NCI-H1694 (cell line): ENCODE results near the gene SPPL3.

Experiments used
- DNase-seq: peaks from one replicate; lab custom pipeline; 2025; lab: John Stamatoyannopoulos, UW

SPPL3 gene

DNA sequence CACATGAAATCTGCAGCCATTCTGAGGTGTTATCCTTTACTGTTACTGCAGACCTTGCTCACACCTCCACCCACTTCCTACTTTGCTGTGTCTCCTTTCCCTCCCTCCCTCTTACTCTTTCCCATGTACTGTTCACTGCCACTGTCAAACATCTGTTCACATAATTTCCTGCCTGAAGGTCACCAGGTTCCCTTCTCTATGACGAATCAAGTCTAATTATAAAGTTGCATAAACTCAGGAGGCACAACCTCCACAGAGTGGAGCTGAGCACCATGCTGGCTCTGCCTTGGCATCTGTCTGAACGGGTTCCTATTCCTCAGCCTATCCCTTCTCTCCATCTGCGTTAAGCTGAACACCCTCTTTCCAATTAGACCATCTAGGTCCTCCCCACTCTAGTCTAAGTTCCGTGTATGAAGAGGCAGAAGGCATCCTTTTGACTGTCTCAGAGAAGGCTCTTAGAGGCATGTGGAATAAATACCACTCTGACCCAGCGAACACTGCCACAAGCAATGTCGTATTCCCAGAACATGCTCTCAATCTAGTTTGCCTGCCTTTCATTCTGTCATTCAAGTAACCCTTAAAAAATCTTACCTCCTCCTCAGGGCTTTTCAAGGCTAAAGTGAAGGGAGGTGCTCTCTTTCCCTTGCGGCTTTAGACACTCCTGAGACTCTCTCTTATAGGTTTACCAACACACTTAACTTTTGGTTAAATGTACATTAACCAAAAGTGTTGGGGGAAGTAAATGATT is 129.8 kb downstream of the SPPL3 start:
- DNase-seq: no peak

DNA sequence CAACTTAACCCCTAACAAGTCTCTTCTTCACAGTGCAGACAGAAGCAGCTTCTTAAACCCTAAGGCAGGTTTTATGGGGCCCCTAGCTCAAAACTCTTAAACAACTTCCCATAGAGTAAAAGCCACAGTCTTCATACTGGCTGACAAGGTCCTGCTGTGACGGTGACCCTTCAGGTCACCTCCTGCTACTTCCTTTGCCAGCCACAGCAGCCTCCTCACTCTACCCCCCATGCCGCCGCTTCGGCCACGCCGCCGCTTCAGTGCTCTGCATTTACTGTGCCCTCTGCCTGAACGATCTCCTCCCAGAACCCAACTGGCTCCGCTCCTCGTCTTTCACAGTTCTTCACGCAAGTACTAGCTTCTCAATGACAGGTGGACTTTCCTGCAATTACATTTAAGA is 133.1 kb downstream of the SPPL3 start:
- no peak for DNase-seq

DNA sequence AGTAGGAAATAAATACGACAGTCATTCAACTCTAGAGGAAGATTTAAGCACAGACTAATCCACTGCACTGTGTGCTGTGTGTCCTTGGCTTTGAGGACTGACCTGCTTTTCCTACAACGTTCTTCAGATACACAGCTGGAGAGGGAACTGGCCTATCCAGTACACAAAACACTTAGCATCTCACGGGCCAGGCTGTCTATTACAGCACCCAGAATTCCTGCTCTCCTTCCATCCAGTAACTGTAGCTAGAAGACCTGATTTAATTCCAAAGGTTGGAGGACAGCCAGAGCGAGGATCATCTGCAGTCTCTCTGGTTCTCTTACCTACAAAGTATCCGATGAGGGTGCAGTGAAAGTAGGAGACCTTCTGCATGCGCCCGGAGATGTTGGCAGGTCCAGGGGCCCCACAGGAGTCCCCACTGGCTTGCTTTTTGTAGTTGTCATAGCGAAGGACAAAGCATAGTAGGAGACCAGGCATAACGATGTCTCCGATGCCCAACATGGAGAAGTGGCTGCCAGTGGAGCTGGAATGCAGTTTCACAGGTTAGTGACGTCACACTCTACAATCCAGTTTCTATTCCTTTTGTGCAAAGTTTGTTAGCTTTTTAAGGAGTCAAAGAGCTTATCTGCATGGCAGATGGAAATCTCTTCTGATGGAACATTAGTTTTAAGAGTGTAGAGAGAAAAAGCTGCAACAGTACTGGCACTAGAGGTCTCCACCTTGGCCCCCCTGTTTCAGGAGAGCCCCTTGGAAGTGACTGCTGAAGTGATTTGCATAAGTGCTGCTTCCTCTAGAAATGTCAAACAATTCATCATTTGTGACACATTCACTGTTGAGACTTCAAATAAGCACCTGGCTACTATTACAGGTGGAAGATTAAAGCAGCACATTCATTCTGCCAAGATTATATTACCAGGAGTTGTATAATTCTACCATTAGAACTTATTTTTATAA is 136.8 kb downstream of the SPPL3 start:
- no peak for DNase-seq

DNA sequence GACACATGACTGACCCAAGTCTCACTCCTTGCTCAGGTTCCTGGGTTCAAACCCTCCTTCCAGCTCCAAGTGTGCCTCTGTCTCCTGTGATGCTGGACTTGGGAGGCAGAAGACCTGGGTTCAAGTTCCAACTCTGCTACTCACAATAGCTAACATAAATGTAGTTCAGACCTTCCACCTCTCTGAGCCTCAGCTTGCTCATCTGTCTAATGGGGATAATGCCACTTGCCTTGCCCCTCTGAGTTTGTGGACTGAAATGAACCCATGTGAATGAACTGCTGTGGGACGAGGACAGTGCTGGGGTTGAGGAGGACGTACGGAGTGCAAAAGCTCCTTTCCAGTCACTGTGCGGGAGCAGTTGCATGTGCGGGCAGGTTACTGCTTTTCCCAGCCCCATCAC is 137.6 kb downstream of the SPPL3 start:
- no peak for DNase-seq

DNA sequence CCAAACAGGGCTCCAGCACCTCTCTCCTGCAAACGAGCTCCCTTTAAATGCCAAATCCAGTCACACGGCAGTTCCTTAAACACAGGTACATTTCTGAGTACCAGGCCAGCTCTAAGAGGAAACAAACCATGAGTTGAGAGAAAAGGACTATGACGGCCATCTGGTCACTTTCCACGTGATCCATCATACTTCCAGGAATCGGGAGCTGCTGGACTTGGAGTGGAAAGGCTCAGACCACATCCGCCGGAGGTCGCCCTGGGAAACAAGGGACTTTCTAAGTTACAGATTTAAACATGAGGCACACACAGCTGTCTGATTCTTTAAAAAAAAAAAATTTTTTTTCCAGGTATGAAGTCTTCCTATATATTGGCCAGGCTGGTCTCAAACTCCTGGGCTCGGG is 139.3 kb downstream of the SPPL3 start:
- no peak for DNase-seq

DNA sequence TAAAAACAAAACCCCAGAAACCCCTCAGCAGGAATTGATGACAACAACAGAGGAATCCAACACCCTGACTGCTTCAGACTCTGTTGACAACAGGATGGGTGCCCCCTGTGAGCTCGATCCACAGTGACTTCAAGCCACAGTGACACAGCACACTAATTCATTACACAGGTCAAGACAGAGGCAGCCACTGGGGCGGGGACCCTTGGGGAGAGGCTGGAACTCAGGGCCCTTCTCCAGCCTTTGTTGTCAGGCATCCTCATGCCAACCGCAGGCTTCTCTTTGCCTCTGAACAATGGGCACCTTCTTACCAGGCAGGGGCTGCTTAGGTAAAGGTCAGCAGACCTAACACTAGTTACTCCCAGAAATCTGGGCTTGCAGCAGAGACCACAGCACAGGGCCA is 140.9 kb downstream of the SPPL3 start:
- no peak for DNase-seq

DNA sequence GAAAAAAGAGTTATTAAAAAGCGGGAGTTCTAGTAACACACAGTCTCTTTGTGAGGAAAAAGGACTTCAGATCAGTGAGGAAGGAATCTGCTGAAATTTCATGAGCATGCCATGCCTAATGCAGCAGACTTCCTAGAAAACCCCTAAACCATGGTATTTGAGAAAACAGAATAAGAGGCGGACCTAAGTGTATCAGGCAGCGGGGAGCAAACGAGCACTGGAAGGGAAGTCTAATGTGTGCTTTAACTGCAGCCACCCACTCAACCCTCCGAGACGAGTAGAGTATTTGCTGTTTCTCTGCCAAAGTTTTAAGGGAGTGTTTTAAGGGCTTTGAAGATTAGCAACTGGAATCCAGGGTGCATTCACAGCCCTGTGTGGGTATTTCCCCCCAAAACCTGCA is 142.1 kb downstream of the SPPL3 start:
- DNase-seq: no peak

DNA sequence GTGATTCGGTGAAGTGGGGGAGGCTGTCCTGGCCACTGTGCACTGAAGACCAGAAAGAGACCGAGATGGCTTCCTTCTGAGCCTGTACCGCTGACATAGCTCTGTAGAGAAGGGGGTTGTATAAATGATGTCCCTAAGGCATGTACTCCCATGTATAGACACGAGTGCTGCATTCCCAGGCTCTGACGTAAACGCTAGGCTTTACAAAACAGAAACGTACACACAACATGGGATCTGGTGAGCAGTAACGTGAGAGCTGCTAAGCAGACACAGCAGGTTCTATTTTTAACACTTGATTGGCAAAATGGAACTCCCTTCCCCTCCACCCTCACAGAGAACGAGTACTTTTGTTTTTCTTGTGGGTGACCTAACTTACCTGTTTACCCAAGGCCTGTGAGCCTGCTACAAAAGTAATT is 142.6 kb downstream of the SPPL3 start:
- no peak for DNase-seq

DNA sequence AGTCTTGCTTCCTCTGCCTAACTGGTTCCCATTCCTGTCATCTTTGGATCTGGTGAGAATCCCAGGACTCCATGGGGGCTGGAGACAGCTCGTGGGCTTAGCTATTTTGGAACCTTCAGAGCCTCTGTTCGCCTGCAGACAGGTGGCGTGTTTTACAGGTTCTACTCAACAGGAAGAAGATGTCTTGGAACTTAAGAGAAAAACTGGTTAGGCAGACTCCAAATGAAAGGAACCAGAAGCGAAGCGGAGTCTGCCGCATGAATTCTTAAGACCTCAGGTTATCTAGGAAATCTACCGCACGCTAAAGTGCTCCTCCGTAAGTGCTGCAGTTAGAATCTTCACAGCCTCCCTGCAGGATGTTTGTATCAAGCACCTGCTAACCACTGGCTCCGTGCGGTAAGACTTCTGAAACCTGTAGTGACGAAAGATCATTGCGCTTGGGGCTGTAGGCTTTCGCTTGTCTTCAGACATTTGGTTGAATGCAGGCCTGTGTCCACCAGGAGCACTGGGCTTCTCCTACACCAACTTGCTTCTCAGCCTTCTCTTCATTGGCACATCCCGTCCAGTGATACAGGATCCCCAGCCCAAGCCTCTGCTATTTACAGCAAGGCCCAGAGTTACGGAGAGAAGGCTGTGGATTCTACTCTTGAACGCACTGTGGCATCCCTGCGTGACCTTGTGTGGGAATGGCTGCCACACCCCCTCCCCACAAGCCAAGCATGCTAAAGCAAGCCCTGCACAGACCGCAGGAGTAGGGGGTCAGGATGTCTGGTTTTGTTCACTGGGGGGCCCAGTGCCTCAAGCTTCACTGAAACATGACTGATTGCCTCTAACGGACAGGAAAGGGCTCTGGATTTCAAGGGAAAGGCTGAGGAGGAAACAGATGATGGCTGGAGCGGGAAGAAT is 143.6 kb downstream of the SPPL3 start:
- DNase-seq: no peak

DNA sequence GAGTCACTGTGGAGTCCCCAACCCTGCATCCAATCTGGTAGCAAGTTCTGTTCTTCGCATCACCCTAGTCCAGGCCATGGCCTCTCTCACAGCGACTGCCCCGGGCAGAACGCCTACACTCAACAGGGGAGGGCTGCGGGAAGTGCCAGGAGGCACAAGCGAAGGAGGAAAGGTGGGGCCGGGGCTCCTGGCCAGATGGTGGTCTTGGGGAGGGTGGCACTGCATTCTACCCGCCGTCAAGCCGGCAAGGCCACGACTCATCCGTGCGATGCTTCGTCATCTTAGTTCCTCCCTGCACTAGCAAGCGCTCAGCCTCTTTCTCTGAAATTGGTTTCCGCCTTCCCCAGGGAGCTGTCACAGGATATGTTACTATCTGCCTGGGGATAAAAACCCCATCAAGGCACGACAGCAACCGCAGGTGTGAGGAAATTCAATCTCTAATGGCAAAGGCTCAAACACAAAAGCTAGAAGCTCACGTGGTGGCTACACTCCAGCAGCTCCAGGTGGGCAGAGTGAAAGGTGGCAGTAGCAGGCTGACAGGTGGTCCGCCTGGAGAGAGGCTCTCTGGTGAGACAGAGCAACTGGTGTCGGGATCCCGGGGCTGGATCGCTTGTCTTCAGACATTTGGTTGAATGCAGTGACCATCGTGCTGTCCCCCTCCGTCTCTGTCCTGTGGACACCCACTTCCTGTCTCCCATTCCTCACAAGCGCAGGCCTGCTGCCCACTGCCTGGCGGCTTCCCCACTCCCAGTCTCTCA is 144.4 kb downstream of the SPPL3 start:
- DNase-seq: no peak

DNA sequence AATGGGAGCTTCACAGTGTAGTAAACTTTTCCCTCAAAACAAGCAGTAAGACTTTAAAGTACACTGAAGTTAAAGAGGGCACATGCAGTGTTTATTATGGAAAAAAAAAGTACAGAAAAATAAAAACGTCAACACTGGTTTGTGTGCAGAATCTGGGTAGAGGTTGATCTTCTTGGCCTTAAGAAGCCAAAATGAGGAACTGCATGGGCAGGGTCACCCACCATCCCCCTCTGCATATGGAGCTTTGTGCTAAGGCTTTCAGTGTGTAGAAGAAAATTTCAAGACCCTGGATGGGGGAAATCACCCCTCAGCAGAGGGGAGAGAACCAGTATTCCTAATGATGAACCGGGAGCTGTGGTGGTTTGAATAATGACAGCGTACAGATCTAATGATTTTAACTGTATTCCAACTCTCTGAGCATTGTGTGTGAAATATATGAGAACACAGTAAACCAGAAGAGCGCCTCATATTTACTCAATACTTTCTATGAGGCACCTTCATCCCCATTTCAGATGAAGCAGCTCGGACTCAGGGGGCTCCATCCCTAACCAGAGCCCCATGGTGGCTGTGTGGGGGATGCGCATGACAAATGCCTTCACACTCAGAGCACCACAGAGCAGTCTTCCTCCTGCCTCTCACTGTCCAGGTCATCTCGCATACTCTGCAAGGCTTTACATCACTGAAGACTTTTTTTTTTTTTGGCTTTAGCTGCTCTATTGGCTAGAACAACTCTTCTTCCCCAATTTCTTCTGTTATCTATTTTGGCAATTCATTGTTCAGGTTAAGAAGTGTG is 145.2 kb downstream of the SPPL3 start:
- no peak for DNase-seq

DNA sequence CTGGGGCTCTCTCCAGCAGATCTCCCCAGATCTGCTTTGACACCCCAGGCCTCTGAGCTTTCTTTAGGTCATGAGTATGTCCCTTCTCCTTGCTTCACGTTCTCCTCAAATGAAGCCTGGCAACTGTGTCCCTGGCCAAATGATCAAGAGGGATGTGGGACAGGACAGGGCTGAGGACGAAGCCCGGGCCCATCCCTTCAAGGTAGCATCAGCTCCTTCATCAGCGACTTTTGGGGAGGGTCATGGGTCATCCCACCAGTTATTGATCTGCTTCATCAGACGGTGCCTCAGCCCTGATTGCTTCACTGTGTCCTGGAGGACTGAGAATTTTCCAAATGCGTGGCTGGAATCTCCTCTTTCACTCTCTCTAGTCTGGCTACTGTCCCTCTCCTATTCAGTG is 146.2 kb downstream of the SPPL3 start:
- no peak for DNase-seq

DNA sequence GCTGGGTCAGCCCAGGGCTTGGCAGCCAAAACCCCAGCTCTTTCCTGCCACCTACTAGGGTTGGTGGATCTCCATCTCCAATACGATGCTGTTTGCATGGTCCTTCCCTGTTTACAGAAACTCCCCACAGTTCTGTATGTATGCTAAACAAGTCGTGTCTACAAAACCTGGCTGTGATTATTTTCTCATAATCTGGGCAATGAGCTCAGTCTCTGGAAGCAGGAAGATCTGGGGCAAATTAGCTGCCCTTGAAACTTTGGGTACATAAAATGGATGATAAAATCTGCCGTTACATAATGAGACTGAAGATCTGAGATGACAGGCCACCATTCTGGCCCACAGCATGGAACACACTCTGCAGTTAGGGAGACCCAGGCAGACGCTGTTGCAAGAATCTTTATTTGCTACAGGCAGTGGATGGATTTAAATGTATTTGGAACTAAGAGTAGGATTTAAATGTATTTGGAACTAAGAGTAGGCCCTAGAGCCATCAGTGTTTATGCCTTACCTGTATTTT is 146.9 kb downstream of the SPPL3 start:
- no peak for DNase-seq

DNA sequence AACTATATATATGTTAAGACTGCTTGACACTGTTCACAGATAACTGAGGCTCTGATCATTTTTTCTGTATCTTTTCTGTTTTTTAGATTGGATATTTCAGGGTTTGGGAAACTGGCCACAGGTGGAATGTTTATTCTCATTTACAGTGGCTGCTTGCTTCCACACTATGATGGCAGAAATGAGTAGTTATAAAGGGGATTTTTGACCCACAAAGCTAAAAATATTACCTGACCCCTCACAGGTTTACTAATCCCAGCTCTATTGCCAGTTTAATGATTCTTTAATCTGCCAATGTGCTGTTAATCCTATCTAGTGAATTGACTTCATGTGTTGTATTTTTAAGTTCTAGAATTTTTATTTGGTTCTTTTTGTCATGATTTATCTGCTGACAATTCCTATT is 148.9 kb downstream of the SPPL3 start:
- no peak for DNase-seq

DNA sequence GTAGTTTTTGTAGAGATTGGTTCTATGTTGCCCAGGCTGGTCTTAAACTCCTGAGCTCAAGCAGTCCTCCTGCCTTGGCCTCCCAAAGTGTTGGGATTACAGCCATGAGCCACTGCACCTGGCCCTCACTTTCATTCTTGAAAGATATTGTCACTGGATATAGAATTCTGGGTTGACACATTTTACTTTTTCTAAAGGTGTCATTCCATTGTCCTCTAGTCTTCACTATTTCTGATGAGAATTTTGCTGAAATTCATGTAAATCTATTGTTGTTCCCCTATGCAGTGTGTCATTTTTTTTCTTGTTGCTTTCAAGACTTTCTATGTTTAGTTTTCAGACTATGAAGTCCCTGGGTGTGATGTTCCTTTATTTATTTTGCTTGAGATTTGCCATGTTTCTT is 149.4 kb downstream of the SPPL3 start:
- DNase-seq: no peak

DNA sequence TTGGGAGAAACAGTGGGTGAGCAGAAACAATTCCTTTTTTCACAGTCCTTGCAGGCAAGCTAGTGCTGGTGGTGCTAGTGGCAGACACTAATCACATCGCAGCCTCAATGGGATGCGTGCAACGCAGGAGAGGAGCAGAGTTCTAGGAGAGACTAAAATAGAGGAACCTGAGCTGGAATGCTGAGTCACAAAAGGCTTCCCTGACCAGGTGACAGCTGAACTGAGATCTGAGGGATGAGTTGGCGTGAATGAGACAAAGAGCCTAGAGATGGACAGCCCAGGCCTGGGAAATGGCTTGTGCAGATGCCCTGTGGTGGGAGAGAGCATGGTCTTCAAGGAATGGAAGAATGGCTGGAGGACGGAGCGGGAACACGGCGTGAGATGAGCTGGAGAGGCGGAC is 152.8 kb downstream of the SPPL3 start:
- DNase-seq: no peak

DNA sequence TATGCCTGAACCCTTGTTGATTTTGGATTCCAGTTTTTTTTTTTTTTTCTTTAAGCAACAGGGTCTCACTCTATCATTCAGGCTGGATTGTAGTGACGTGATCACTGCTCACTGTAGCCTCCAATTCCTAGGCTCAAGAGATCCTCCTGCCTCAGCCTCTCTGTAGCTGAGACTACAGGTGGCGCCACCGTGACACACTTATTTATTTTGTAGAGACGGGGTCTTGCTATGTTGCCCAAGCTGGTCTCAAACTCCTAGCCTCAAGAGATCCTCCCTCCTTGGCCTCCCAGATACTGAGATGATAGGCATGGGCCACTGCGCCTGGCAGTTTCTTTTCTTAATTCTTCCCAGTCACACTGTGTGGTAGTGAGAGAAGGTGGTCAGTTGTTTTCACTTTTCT is 153.4 kb downstream of the SPPL3 start:
- DNase-seq: no peak

DNA sequence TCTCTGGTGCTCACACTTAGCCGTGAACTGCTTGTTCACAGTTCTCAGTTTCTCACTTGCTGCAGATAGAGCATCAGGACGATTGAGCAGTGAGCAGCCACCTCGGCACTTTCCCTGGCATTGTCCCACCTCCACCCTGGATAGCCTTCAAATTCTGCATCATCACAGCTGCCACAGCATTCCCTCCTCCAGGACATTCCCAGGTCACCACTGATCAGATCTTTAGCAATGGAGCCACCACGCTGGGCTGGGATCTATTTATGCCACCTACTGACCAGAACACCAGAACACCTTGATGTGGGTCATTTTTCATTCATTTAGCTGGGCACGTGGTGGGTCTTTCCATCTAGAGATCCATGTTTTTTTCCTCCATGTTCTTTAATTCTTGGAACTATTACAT is 154.9 kb downstream of the SPPL3 start:
- DNase-seq: no peak

DNA sequence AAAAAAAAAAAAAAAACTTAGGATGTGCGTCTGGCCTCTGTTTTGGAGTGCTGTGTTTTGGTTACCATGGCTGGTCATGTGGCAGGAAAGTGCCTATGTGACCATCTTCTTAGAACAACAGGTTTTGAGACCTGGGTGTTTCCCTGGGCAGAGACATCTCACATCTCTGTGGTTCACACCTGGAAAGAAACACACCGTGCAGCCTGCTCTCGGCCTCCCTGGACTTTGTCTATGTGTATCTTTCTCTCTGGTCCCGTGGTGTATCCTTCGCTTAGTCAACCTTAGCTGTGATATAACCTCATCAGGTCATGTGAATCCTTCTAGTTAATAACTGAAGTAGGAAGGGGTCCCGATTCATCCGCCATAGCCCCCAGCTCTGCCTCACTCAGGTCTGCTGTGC is 155.9 kb downstream of the SPPL3 start:
- DNase-seq: no peak

DNA sequence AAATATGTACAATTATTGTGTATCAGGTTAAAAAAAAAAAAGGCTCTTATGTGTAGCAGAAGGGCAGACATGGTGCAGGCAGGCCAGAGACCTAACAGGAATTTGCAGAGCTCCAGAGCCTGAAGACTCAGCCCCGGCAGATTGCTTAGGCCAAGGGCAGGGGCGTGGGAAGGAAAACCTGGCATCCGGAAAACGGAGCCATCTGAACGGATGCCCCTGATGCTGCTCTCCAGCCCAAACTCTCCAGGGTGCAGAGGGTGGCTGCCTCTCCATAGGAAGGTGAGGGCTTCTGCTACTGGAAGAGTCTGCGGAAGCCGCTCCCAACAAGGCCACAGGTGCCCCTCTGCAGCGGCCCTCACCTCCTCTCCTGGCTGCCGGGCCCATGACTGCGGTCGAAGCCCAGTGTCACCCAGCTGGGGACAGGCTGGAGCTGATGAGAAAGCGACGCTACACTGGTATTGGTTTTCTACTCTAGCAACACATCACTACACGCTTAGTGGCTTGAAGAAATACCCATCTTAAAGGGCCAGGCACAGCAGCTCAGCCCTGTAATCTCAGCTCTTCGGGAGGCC is 159.2 kb downstream of the SPPL3 start:
- DNase-seq: no peak
